H1 (cell line): Measurements from ENCODE around the gene BCAM. TPM values are rescaled to one million over a fixed set of nuclear protein-coding genes. Genes with fewer than 3 reads are reported as not detected.

Experiments
- ASH2L ChIP-seq: fragments of 200-600, 300-600 bp; sonication (generic); IDR thresholded peaks from one replicate; pipeline ENCODE4 v1.7.1; 2017; ENCODE audit warnings: low read length
- CEBPB ChIP-seq: IDR thresholded peaks from 2 replicates; pipeline ENCODE4 v1.6.1; 2012; ENCODE audit warnings: low read depth, low read length
- CTBP2 ChIP-seq: IDR thresholded peaks from 2 replicates; pipeline ENCODE4 v1.7.0; 2011; ENCODE audit warnings: borderline replicate concordance, mild to moderate bottlenecking, moderate library complexity, mixed read lengths, low read length; ENCODE audit not compliant: insufficient read depth, insufficient read length
- CTCF ChIP-seq, 3 experiments: IDR thresholded peaks; 1 replicate in 2 of 3; 2 replicates in 1 of 3; pipeline versions ENCODE4 v1.5.1 to v1.6.1; 2011; ENCODE audit warnings: low read length in 3 of 3, mild to moderate bottlenecking in 3 of 3, inconsistent platforms in 2 of 3, low read depth in 1 of 3, moderate library complexity in 1 of 3; ENCODE audit not compliant: insufficient read depth in 1 of 3; ENCODE audit errors: control extremely low read depth in 1 of 3
- FOSL1 ChIP-seq: IDR thresholded peaks from 2 replicates; pipeline ENCODE4 v1.6.1; 2011; ENCODE audit warnings: mild to moderate bottlenecking, low read depth, low read length, moderate library complexity; ENCODE audit not compliant: insufficient read depth
- GTF2F1 ChIP-seq: IDR thresholded peaks from 2 replicates; pipeline ENCODE4 v1.6.1; 2012; ENCODE audit warnings: low read depth, low read length, improper control_type of control experiment, borderline replicate concordance
- NRF1 ChIP-seq: IDR thresholded peaks from 2 replicates; pipeline ENCODE4 v1.6.1; 2011; ENCODE audit warnings: mild to moderate bottlenecking, low read depth, low read length, improper control_type of control experiment
- PHF8 ChIP-seq: fragments of 200-600 bp; sonication (generic); conservative IDR thresholded peaks from 2 replicates; pipeline ENCODE4 v1.7.1; 2012; ENCODE audit warnings: low read depth, mild to moderate bottlenecking, inconsistent platforms, low read length, moderate library complexity
- POLR2A ChIP-seq, 2 experiments: IDR thresholded peaks; 1 replicate in 1 of 2; 2 replicates in 1 of 2; pipeline ENCODE4 v1.6.1; 2011; ENCODE audit warnings: low read depth in 2 of 2, low read length in 2 of 2, mild to moderate bottlenecking in 2 of 2; ENCODE audit errors: control extremely low read depth in 1 of 2
- RBBP5 ChIP-seq: IDR thresholded peaks from 2 replicates; pipeline ENCODE4 v1.7.1; 2012; ENCODE audit warnings: low read depth, mild to moderate bottlenecking, inconsistent platforms, low read length, moderate library complexity, borderline replicate concordance
- SP4 ChIP-seq: IDR thresholded peaks from 2 replicates; pipeline ENCODE4 v1.6.1; 2012; ENCODE audit warnings: low read length, inconsistent platforms
- SRF ChIP-seq: IDR thresholded peaks from 2 replicates; pipeline ENCODE4 v1.6.1; 2011; ENCODE audit warnings: mild to moderate bottlenecking, low read depth, low read length, moderate library complexity
- TAF1 ChIP-seq: IDR thresholded peaks from 2 replicates; pipeline ENCODE4 v1.6.1; 2011; ENCODE audit warnings: mild to moderate bottlenecking, low read depth, low read length
- TAF7 ChIP-seq: optimal IDR thresholded peaks from 2 replicates; pipeline ENCODE3; 2011; ENCODE audit warnings: low read depth, mild to moderate bottlenecking, inconsistent platforms, low read length, moderate library complexity, borderline replicate concordance
- TBP ChIP-seq: IDR thresholded peaks from 2 replicates; pipeline ENCODE4 v1.6.1; 2011; ENCODE audit warnings: low read depth, low read length, improper control_type of control experiment
- polyA plus RNA-seq, 7 experiments: library from polyadenylated mRNA; depleted of rRNA in 3 of 7; stranded (reverse) in 5 of 7; unstranded in 2 of 7; fragments of >200 nt in 5 of 7; fragments of 200-250 nt in 2 of 7; gene quantifications; 1 replicate in 5 of 7; 2 replicates in 1 of 7; 4 replicates in 1 of 7; pipeline versions ENCODE4 v1.2.1 to v1.2.3, GENCODE V29; 2011 to 2013; ENCODE audit warnings: missing spikeins in 2 of 7, mixed read lengths in 2 of 7
- total RNA-seq: library from RNA; stranded (reverse); fragmentation: NEBNext Ultra II Directional; extraction: Animal tissue kit (Norgen Biotek cat#: 25700); gene quantifications from 2 replicates; pipeline ENCODE4 v1.2.1, GENCODE V29; 2021

BCAM gene
- total and polyA plus RNA-seq, 2 of the 8 experiments (the other 6 are each of a cell fraction or from before 2014, with no cell fraction given): 32.5 to 81.4 TPM

- TF ChIP-seq TAF7: peak; percentile 9
- peak in 1 of 2 experiments; percentile 50; a peak in 2 of 3 replicates for TF ChIP-seq POLR2A (IDR thresholded peaks at IDR 0.05; ENCODE audit: control extremely low read depth in 1 of 2, low read depth in 2 of 2, low read length in 2 of 2)
- no peak for TF ChIP-seq NRF1
- TF ChIP-seq CEBPB: no peak
- TF ChIP-seq SRF: no peak
- no peak for TF ChIP-seq FOSL1
- TF ChIP-seq TBP: peak; percentile 28; the same call in 1 of the 2 replicates
- no peak for TF ChIP-seq CTCF (IDR thresholded peaks at IDR 0.05; ENCODE audit: control extremely low read depth in 1 of 3, insufficient read depth in 1 of 3, low read depth in 1 of 3, low read length in 3 of 3)
- TF ChIP-seq GTF2F1: no peak
- peak; percentile 78 for TF ChIP-seq PHF8
- peak; percentile 62 for TF ChIP-seq TAF1
- TF ChIP-seq ASH2L: peak; percentile 79
- peak; percentile 67; the same call in 1 of the 2 replicates for TF ChIP-seq RBBP5
- TF ChIP-seq SP4: 0 out of 2 replicates have a peak, but pooled peaks have one; percentile 7
- TF ChIP-seq CTBP2: no peak
Observed at GRCh38 chr19:44808463-44809371, at the start of gene BCAM (continued).
